GM19240 (cell line): ENCODE measurements around the gene PSMA5.

Experiments
- DNase-seq: peaks from one replicate; pipeline ENCODE4 v3.0.0; 2011; ENCODE audit warnings: low spot score; ENCODE audit not compliant: insufficient read length

The PSMA5 gene

GRCh38 chr1:109369167-109369746 lies 57.0 kb downstream of the PSMA5 start:
- no peak for DNase-seq

DNA sequence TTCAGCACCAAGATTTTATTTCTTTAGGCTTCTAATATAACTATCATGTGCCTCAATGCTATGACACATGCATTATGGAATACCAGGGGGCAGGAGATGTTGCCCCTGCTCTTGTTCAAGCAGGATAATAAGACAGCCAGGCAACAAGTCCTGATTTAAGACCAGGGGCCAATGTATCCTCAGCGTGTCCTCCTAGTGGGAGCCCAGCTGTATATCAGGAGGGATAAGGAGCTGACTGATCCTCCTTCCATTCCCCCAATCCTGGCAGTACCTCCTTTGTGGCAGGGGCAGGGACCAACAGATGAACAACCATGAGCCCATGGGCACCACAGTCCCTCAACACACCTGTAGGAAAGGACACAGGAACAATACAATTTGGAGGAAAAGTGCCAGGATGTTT lies 57.8 kb downstream of the PSMA5 start:
- DNase-seq, result no peak

DNA sequence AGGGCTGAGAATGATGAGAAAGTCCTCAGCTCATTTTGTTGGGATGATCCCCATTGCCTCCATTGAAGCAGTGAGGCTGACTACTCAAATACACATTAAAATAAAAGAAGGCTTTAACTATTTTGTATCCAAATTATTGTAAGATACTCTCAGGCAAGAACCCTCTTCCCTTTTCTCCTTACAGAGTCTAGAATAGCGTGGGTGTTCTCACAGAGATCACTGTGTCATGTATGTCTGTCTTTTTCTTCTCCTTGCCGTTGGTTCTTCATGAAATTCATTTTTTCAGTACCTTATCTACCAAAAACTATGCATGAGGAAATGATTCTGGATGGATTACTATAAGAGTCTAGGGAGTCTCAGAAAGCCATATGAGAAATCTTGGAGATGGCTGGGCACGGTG lies 58.6 kb downstream of the PSMA5 start:
- no peak for DNase-seq

DNA sequence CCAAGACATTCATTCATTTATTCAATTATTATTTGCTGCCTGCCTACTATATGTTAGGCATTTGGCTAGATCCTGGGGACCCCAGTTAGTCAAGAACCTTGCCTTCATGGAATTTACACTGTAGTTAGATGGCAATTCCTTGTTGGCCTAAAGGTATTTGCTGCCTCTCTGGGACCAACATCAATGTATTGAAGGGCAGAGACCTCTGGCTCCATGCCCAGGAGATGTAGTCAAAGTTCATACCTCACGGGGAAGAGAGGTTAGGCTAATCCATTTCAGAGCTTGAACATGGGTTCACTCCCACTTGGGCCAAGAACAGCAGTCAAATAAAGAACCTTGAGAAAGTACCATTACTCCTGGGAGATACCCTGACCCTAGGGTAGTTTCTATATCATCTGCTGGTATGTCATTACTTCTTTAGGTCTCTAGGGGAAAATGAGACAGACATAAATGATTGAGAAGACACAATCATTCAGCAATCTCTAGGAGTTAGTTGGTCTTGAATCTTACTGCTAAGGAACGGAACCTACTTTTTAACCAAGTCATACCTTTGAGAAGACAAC lies 60.5 kb downstream of the PSMA5 start:
- no peak for DNase-seq

- no peak for DNase-seq
Measured at GRCh38 chr1:109361649-109362048, 64.6 kb downstream of the PSMA5 start.

- DNase-seq, result no peak
Measured at GRCh38 chr1:109361069-109361468, 65.2 kb downstream of the PSMA5 start.

DNA sequence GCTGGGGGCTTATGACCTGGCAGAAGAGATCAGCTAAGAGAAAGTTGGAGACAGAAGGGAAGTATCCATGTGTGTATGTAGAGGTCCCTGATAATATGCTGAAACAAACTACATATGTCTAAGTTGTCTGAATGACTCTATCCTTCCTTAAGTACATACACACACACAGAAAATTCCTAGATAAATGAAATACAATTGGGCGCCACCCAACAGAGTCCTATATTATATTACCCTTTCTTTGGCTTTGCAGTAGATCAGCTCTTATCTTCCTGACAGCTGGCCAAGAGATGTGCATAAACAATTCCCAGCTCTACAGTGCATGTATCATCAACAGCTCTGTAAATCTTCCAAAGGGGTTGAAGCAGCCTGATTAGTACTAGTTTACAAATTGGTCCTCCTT lies 68.6 kb downstream of the PSMA5 start:
- no peak for DNase-seq

DNA sequence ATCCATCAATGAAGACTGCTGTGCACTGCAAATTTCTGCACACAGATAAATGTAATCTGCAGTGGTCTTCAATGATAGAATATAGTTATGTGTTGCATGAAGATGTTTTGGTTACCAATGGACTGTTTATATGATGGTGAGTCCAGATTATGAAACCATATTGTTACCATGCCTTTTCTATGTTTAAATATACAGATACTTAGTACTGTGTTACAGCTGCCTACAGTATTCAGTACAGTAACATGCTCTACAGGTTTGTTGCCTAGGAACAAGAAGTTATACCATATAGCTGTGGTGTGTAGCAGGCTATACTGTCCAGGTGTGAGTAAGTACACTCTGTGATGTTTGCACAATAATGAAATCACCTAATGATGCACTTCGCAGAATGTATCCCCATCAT lies 69.3 kb downstream of the PSMA5 start:
- DNase-seq, result no peak

DNA sequence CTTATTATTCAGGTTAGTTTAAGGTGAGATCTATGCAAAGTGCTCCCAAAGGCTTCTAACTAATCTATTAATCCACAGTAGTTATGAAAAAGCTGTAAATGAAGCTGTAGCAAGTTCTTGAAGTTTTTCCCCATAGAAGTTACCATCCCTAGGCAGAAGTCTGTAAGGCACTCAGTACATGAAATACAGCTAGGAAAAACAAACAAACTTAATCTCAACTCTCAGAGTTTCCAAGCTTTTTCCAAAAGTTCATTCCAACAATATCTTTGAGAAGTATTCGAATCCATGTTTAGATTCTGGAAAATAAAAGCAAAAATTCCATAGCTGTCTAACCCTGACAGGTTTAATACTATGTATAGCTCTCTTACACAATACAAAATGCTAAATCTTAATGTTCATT lies 69.7 kb downstream of the PSMA5 start:
- DNase-seq, result no peak

DNA sequence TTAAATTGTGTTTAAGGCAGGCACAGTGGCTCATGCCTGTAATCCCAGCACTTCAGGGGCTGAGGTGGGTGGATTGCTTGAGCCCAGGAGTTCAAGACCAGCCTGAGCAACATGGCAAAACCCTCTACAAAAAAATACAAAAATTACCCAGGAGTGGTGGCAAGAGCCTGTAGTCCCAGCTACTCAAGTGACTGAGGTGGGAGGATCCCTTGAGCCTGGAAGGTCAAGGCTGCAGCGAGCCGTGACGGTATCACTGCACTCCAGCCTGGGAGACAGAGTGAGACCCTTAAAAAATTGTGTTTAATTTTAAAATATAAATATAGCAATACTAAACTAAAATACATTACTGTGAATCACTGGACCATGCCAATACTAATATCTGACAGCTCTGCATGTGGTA lies 71.3 kb downstream of the PSMA5 start:
- no peak for DNase-seq

DNA sequence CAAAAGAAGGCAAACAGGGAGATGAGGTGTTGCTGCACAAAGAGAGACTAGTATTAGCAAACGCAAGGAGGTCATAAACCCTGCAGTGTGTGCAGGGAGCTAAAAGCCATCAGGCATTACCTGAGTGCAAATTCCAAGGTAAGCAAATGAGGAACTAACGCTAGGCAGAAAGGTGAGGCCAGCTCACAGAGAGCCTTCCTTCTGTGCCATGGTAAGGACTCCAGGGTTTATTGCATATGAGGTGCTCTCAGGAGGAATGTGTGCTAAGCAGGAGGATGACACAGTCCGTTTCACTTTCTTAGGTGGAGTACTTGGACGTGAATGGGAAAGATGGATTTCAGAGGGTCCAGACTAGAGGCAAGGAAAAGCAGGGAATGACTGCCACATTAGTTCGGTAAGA lies 74.8 kb downstream of the PSMA5 start:
- no peak for DNase-seq

GRCh38 chr1:109350655-109351054 lies 75.6 kb downstream of the PSMA5 start:
- DNase-seq, result no peak

GRCh38 chr1:109350182-109350581 lies 76.1 kb downstream of the PSMA5 start:
- no peak for DNase-seq
